Esophagus muscularis mucosa (tissue), 4 donors: ENCODE results near the gene SFXN4. TPM values are rescaled to one million over a fixed set of nuclear protein-coding genes. Genes with fewer than 3 reads are reported as not detected.
A peak's percentile ranks its signal among the peaks of the same experiment; 100 is the strongest.

Experiments used
- DNase-seq: peaks from one replicate; pipeline ENCODE4 v3.0.0-alpha.2; 2017; ENCODE audit errors: extremely low spot score
- H3K27ac ChIP-seq, 4 donors: fragments of 200-600 bp; sonication (generic); replicated peaks in 1 of 4; 1 replicate in 3 of 4; 2 replicates in 1 of 4; pipeline ENCODE4 v1.5.1; 2016 to 2019; ENCODE audit warnings: mild to moderate bottlenecking in 1 of 4
- H3K27me3 ChIP-seq, 4 donors: fragments of 200-600 bp; sonication (generic); one replicate each; pipeline versions ENCODE4 v1.5.1 to v1.6.0; 2016 to 2019
- H3K36me3 ChIP-seq, 4 donors: fragments of 200-600 bp; sonication (generic); one replicate each; pipeline ENCODE4 v1.5.1; 2016 to 2019
- H3K4me1 ChIP-seq, 4 donors: fragments of 200-600 bp; sonication (generic); one replicate each; pipeline ENCODE4 v1.5.1; 2016 to 2019
- H3K4me3 ChIP-seq, 4 donors: fragments of 200-600 bp; sonication (generic); 1 replicate in 2 of 4; 2 replicates in 2 of 4; pipeline ENCODE4 v1.5.1; 2016 to 2019; ENCODE audit warnings: mild to moderate bottlenecking in 4 of 4, moderate library complexity in 1 of 4
- H3K9me3 ChIP-seq, 4 donors: fragments of 200-600 bp; sonication (generic); 1 replicate in 3 of 4; 2 replicates in 1 of 4; pipeline ENCODE4 v1.5.1; 2016 to 2019
- CTCF ChIP-seq, 3 experiments: fragments of 200-600 bp in 2 of 3; fragments of 450-650 bp in 1 of 3; sonication (generic) in 2 of 3; IDR thresholded peaks; one replicate each; pipeline ENCODE4 v1.5.1; 2017 to 2019; ENCODE audit warnings: antibody characterized with exemption in 3 of 3, mild to moderate bottlenecking in 2 of 3, moderate library complexity in 1 of 3
- EP300 ChIP-seq: sonication (generic); formaldehyde crosslinking; IDR thresholded peaks from one replicate; pipeline ENCODE4 v1.6.1; 2017; ENCODE audit warnings: antibody characterized with exemption
- POLR2A ChIP-seq: fragments of 450-650 bp; IDR thresholded peaks from one replicate; pipeline ENCODE4 v1.6.1; 2017; ENCODE audit warnings: antibody characterized with exemption, moderate library complexity, mild to moderate bottlenecking, low read depth
- POLR2AphosphoS5 ChIP-seq, 2 donors: sonication (generic); formaldehyde crosslinking; IDR thresholded peaks; one replicate each; pipeline ENCODE4 v1.6.1; 2017; ENCODE audit warnings: antibody characterized with exemption in 2 of 2
- WGBS: methylation state at CpG from one replicate; pipeline ENCODE4 v1.1.5; 2018; 5-methylcytosine and 5-hydroxymethylcytosine counted together
- intact Hi-C: fragments of 100-400 bp; cut with DNase I; formaldehyde crosslinking; loops from one replicate; pipeline ENCODE4 v1.15.1; 2023
- total RNA-seq, 4 donors: library from RNA; depleted of rRNA; stranded (reverse); fragments of >200 nt; gene quantifications; one replicate each; pipeline versions ENCODE4 v1.1.0 to v1.2.1, GENCODE V29; 2016

The SFXN4 gene
- total RNA-seq, 4 donors from 2014 or later = 14.1 to 39.9 (median 17.8) TPM

- WGBS = 30% methylated on average over 9 of the region's 9 CpGs
- H3K4me1 ChIP-seq = peaks cover 47 to 77% (median 74%) of the 10 kb centered on the region in 4 donors
Observed at GRCh38 chr10:119209736-119210355, 44.3 kb upstream of the SFXN4 start.

GRCh38 chr10:119209035-119209735, 43.7 kb upstream of the SFXN4 start:
- WGBS = 10% methylated on average over 14 of the region's 15 CpGs
- Histone ChIP-seq H3K36me3 (peaks cover 0 to 4% (median 0%) of the 10 kb centered on the region in 4 donors), H3K4me1 (peaks cover 47 to 71% (median 68%) of the 10 kb centered on the region in 4 donors), H3K27ac (peak overlapping the region; percentile 97 to 100 (median 98)), H3K4me3 (peak overlapping the region; percentile 74 to 95 (median 83)), H3K9me3 (no peaks in the 10 kb centered on the region), H3K27me3 (no peaks in the 10 kb centered on the region)
- no peak for DNase-seq
- peak; percentile 28 to 33 for TF ChIP-seq POLR2AphosphoS5 (IDR thresholded peaks at IDR 0.05)
- peak; percentile 75 to 81 (median 76) for TF ChIP-seq CTCF (IDR thresholded peaks at IDR 0.05)
- TF ChIP-seq EP300 = no peak
- intact Hi-C loops = loop anchor here (5.0 to 10.0 kb wide), 3 partner anchors 43 to 466 kb away; no protein-coding TSS in a partner anchor

More at GRCh38 chr10:119209736-119210355, 44.3 kb upstream of the SFXN4 start:
- H3K27ac ChIP-seq = peak overlapping the region; percentile 97 to 100 (median 98)
- no peaks in the 10 kb centered on the region for H3K27me3 ChIP-seq
- DNase-seq = no peak
- H3K36me3 ChIP-seq = peaks cover 0 to 4% (median 0%) of the 10 kb centered on the region in 4 donors
- H3K9me3 ChIP-seq = no peaks in the 10 kb centered on the region
- intact Hi-C loops = loop anchor here (5.0 to 10.0 kb wide), 3 partner anchors 42 to 465 kb away; no protein-coding TSS in a partner anchor
- peak overlapping the region; percentile 74 to 95 (median 83) for H3K4me3 ChIP-seq
- no peak for TF ChIP-seq POLR2A
- peak in 2 of 3 experiments; percentile 1 to 23 for TF ChIP-seq CTCF (IDR thresholded peaks at IDR 0.05)

GRCh38 chr10:119208553-119208940, 43.0 kb upstream of the SFXN4 start:
- H3K4me3 ChIP-seq = peak overlapping the region; percentile 74 to 95 (median 83)
- peaks cover 0 to 4% (median 0%) of the 10 kb centered on the region in 4 donors for H3K36me3 ChIP-seq
- H3K27ac ChIP-seq = peak overlapping the region; percentile 97 to 100 (median 98)
- DNase-seq = no peak
- TF ChIP-seq POLR2A = no peak
- no peak for TF ChIP-seq EP300
- no peak for TF ChIP-seq POLR2AphosphoS5 (IDR thresholded peaks at IDR 0.05)
- no peak for TF ChIP-seq CTCF (IDR thresholded peaks at IDR 0.05)
- peaks cover 43 to 65% (median 62%) of the 10 kb centered on the region in 4 donors for H3K4me1 ChIP-seq
- WGBS = 3% methylated on average over 3 of the region's 3 CpGs
- intact Hi-C loops = loop anchor here (5.0 to 10.0 kb wide), 3 partner anchors 44 to 466 kb away; no protein-coding TSS in a partner anchor
- H3K9me3 ChIP-seq = no peaks in the 10 kb centered on the region
- H3K27me3 ChIP-seq = no peaks in the 10 kb centered on the region

GRCh38 chr10:119207713-119208552, 42.4 kb upstream of the SFXN4 start:
- no peak for DNase-seq
- Histone ChIP-seq H3K4me1 (peaks cover 38 to 58% (median 56%) of the 10 kb centered on the region in 4 donors), H3K4me3 (peak overlapping the region; percentile 74 to 95 (median 83)), H3K36me3 (peaks cover 0 to 3% (median 0%) of the 10 kb centered on the region in 4 donors), H3K27ac (peak overlapping the region; percentile 97 to 100 (median 98)), H3K27me3 (no peaks in the 10 kb centered on the region), H3K9me3 (no peaks in the 10 kb centered on the region)
- no peak for TF ChIP-seq CTCF (IDR thresholded peaks at IDR 0.05)
- TF ChIP-seq POLR2AphosphoS5 (IDR thresholded peaks at IDR 0.05) = peak in 1 of 2 donors; percentile 18
- intact Hi-C loops = loop anchor here (2.0 to 10.0 kb wide), 4 partner anchors 44 to 467 kb away; no protein-coding TSS in a partner anchor
- under 1% methylated on average over 20 of the region's 62 CpGs for WGBS
